ENCODE data around the gene MEX3D.

DNA sequence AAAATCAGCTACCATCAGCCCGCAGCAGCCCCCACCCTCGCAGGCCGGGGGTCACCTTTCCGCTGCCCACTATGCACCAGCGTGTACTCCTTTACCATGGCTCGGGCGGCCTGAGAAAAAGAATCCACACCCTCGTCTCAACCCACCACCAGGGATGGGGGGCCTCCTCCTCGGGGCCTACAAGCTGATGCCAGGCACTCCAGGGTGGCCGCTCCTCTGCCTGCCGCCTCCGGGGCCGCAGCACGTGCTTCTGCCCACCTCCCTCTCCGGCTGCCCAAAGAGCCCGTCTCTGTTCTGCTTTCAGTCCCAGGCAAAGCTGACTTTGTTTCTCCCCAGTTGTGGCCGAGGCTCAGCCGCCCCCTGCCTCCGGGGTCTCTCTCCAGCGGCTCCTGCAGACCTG is 11.1 kb upstream of the MEX3D start:
- TF ChIP-seq, protein P1, sequence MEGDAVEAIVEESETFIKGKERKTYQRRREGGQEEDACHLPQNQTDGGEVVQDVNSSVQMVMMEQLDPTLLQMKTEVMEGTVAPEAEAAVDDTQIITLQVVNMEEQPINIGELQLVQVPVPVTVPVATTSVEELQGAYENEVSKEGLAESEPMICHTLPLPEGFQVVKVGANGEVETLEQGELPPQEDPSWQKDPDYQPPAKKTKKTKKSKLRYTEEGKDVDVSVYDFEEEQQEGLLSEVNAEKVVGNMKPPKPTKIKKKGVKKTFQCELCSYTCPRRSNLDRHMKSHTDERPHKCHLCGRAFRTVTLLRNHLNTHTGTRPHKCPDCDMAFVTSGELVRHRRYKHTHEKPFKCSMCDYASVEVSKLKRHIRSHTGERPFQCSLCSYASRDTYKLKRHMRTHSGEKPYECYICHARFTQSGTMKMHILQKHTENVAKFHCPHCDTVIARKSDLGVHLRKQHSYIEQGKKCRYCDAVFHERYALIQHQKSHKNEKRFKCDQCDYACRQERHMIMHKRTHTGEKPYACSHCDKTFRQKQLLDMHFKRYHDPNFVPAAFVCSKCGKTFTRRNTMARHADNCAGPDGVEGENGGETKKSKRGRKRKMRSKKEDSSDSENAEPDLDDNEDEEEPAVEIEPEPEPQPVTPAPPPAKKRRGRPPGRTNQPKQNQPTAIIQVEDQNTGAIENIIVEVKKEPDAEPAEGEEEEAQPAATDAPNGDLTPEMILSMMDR (IDR thresholded peaks at IDR 0.05), result no peak
- TF ChIP-seq EP300 (IDR thresholded peaks at IDR 0.05; ENCODE audit: low read depth), result no peak
